Caco-2 (cell line): ENCODE measurements around the gene LEMD2. TPM values are rescaled to one million over a fixed set of nuclear protein-coding genes. Genes with fewer than 3 reads are reported as not detected.

Source experiments
- BruUV-seq: library from RNA; stranded (reverse); fragments of 400-500 nt; replicated peaks from 2 replicates; lab custom pipeline; 2021; lab: Mats Ljungman, UMichigan
- CTCF ChIA-PET: fragments of 300-600 bp; sonication (Branson Sonifier 250); formaldehyde crosslinking; loops from one replicate; lab custom pipeline; 2022; ENCODE audit warnings: antibody characterized with exemption; lab: Charles Lee
- POLR2A ChIA-PET: fragments of 300-600 bp; sonication (Branson Sonifier 250); formaldehyde crosslinking; loops from one replicate; lab custom pipeline; 2022; ENCODE audit warnings: antibody characterized with exemption; lab: Charles Lee
- DNase-seq, 2 experiments: peaks; one replicate each; pipeline versions ENCODE4 v3.0.0 to v3.0.0-alpha.2; 2020 to 2022
- H3K27me3 ChIP-seq: replicated peaks from 2 replicates; pipeline ENCODE4 v1.6.0; 2011; ENCODE audit warnings: low read length; ENCODE audit not compliant: control insufficient read depth, insufficient read depth
- H3K36me3 ChIP-seq: 2 replicates; pipeline ENCODE4 v1.5.1; 2011; ENCODE audit warnings: low read length; ENCODE audit not compliant: control insufficient read depth, insufficient read depth
- H3K4me1 ChIP-seq: fragments of 250-450 bp; sonication (Bioruptor Pico); 2 replicates; pipeline ENCODE4 v1.5.1; 2020; ENCODE audit warnings: mild to moderate bottlenecking
- H3K4me3 ChIP-seq: 2 replicates; pipeline ENCODE4 v1.5.1; 2011; ENCODE audit warnings: low read depth, mild to moderate bottlenecking, control low read depth, low read length
- H3K9me3 ChIP-seq: fragments of 250-450 bp; sonication (Bioruptor Pico); 2 replicates; pipeline ENCODE4 v1.5.1; 2020; ENCODE audit warnings: mild to moderate bottlenecking, moderate library complexity
- H3K27ac Mint-ChIP-seq: one replicate; pipeline ENCODE4 v1.8.0; 2022; ENCODE audit warnings: mixed read lengths; ENCODE audit not compliant: unreplicated experiment
- H3K27me3 Mint-ChIP-seq: one replicate; pipeline ENCODE4 v1.8.0; 2022; ENCODE audit warnings: mixed read lengths; ENCODE audit not compliant: insufficient read depth, unreplicated experiment
- H3K36me3 Mint-ChIP-seq: one replicate; pipeline ENCODE4 v1.8.0; 2022; ENCODE audit warnings: mild to moderate bottlenecking, mixed read lengths; ENCODE audit not compliant: insufficient read depth, unreplicated experiment
- H3K4me1 Mint-ChIP-seq: one replicate; pipeline ENCODE4 v1.8.0; 2022; ENCODE audit warnings: low read depth, mixed read lengths; ENCODE audit not compliant: unreplicated experiment
- H3K4me3 Mint-ChIP-seq: one replicate; pipeline ENCODE4 v1.8.0; 2022; ENCODE audit warnings: mild to moderate bottlenecking, moderate library complexity, mixed read lengths; ENCODE audit not compliant: unreplicated experiment
- H3K9me3 Mint-ChIP-seq: one replicate; pipeline ENCODE4 v1.8.0; 2022; ENCODE audit warnings: mixed read lengths; ENCODE audit not compliant: unreplicated experiment
- CTCF ChIP-seq, 2 experiments: fragments of 200-600 bp in 1 of 2; IDR thresholded peaks; 1 replicate in 1 of 2; 2 replicates in 1 of 2; pipeline versions ENCODE4 v1.5.1 to v1.8.0; 2011 to 2022; ENCODE audit warnings: antibody characterized with exemption in 1 of 2, control low read depth in 1 of 2, inconsistent platforms in 1 of 2, low read depth in 1 of 2, low read length in 1 of 2, mild to moderate bottlenecking in 1 of 2, moderate library complexity in 1 of 2; ENCODE audit not compliant: insufficient read depth in 1 of 2, severe bottlenecking in 1 of 2, unreplicated experiment in 1 of 2
- intact Hi-C: fragments of 100-400 bp; cut with micrococcal nuclease; formaldehyde crosslinking; loops from one replicate; pipeline ENCODE4 v1.10.0; 2022; ENCODE audit not compliant: unreplicated experiment
- total RNA-seq: library from RNA; stranded (reverse); gene quantifications from 2 replicates; pipeline ENCODE4 v1.2.3, GENCODE V29; 2022

The LEMD2 gene
- total RNA-seq, 1 experiment from 2014 or later, result 53.2 TPM

- intact Hi-C loops, result loop anchor here (10.0 kb wide), 1 partner anchor 319 kb away; no protein-coding TSS in a partner anchor
- H3K27ac Mint-ChIP-seq, result no peak overlapping the region
- no peaks in the 10 kb centered on the region for H3K9me3 Mint-ChIP-seq
- no peak overlapping the region for H3K4me3 Mint-ChIP-seq
- POLR2A ChIA-PET, result interaction anchor here (0.7 kb wide), 1 partner anchor 342 kb away, joined by 4 read pairs; no protein-coding TSS in a partner anchor
- H3K9me3 ChIP-seq, result no peaks in the 10 kb centered on the region
- H3K27me3 Mint-ChIP-seq, result peaks cover 13% of the 10 kb centered on the region
- H3K4me3 ChIP-seq, result no peak overlapping the region
- H3K4me1 ChIP-seq, result peaks cover 6% of the 10 kb centered on the region; the same call in 1 of the 2 replicates
- no peak for TF ChIP-seq CTCF (IDR thresholded peaks at IDR 0.05; ENCODE audit: insufficient read depth in 1 of 2, low read depth in 1 of 2, low read length in 1 of 2, severe bottlenecking in 1 of 2, unreplicated experiment in 1 of 2)
- H3K27me3 ChIP-seq, result no peaks in the 10 kb centered on the region
- no peaks in the 10 kb centered on the region for H3K4me1 Mint-ChIP-seq
- no peaks in the 10 kb centered on the region for H3K36me3 ChIP-seq
- H3K36me3 Mint-ChIP-seq, result no peaks in the 10 kb centered on the region
- no TSS peak for BruUV-seq
- peak; percentile 40 to 49 for DNase-seq
- CTCF ChIA-PET, result interaction anchor here (0.6 kb wide), 1 partner anchor 239 kb away, joined by 5 read pairs; no protein-coding TSS in a partner anchor
Measured at GRCh38 chr6:33815854-33816253, 26.9 kb upstream of the LEMD2 start.

- ChIA-PET CTCF (no interaction called here), POLR2A (no interaction called here)
- intact Hi-C loops, result loop anchor here (10.0 kb wide), 1 partner anchor 321 kb away; no protein-coding TSS in a partner anchor
- H3K4me3 Mint-ChIP-seq, result no peak overlapping the region
- Histone ChIP-seq H3K4me3 (no peak overlapping the region), H3K27me3 (no peaks in the 10 kb centered on the region), H3K36me3 (no peaks in the 10 kb centered on the region), H3K9me3 (no peaks in the 10 kb centered on the region), H3K4me1 (peaks cover 5% of the 10 kb centered on the region; the same call in 1 of the 2 replicates)
- no peak overlapping the region for H3K27ac Mint-ChIP-seq
- TF ChIP-seq CTCF (IDR thresholded peaks at IDR 0.05; ENCODE audit: insufficient read depth in 1 of 2, low read depth in 1 of 2, low read length in 1 of 2, severe bottlenecking in 1 of 2, unreplicated experiment in 1 of 2), result no peak
- no peak for DNase-seq
- no peaks in the 10 kb centered on the region for H3K9me3 Mint-ChIP-seq
- H3K36me3 Mint-ChIP-seq, result no peaks in the 10 kb centered on the region
- no peaks in the 10 kb centered on the region for H3K4me1 Mint-ChIP-seq
- no TSS peak for BruUV-seq
- peaks cover 19% of the 10 kb centered on the region for H3K27me3 Mint-ChIP-seq
Measured at GRCh38 chr6:33813990-33814985, 25.4 kb upstream of the LEMD2 start.

GRCh38 chr6:33813246-33813904 lies 24.4 kb upstream of the LEMD2 start:
- Histone ChIP-seq H3K4me3 (no peak overlapping the region), H3K4me1 (no peaks in the 10 kb centered on the region), H3K9me3 (no peaks in the 10 kb centered on the region), H3K27me3 (no peaks in the 10 kb centered on the region), H3K36me3 (no peaks in the 10 kb centered on the region)
- intact Hi-C loops, result loop anchor here (10.0 kb wide), 1 partner anchor 321 kb away; no protein-coding TSS in a partner anchor
- no TSS peak for BruUV-seq
- TF ChIP-seq CTCF (IDR thresholded peaks at IDR 0.05; ENCODE audit: insufficient read depth in 1 of 2, low read depth in 1 of 2, low read length in 1 of 2, severe bottlenecking in 1 of 2, unreplicated experiment in 1 of 2), result no peak
- ChIA-PET CTCF (interaction anchor here (0.9 kb wide), 1 partner anchor 16 kb away, joined by 3 read pairs; no protein-coding TSS in a partner anchor), POLR2A (no interaction called here)
- Mint-ChIP-seq H3K4me1 (no peaks in the 10 kb centered on the region), H3K27ac (no peak overlapping the region), H3K36me3 (no peaks in the 10 kb centered on the region), H3K9me3 (no peaks in the 10 kb centered on the region), H3K4me3 (no peak overlapping the region), H3K27me3 (peaks cover 22% of the 10 kb centered on the region)
- no peak for DNase-seq
